HCT116 (cell line): ENCODE results near the gene PEF1. TPM values are rescaled to one million over a fixed set of nuclear protein-coding genes. Genes with fewer than 3 reads are reported as not detected.

Source experiments
- ATAC-seq: fragments of 200-7000 bp; cut with Tn5 transposase; 2 replicates; pipeline ENCODE4 v1.9.1; 2020; ENCODE audit warnings: mild to moderate bottlenecking, moderate library complexity
- BruUV-seq: library from RNA; stranded (reverse); fragments of 400-500 nt; replicated peaks from 2 replicates; lab custom pipeline; 2021; lab: Mats Ljungman, UMichigan
- CTCF ChIA-PET: fragments of 300-600 bp; sonication (Branson Sonifier 250); formaldehyde crosslinking; loops from one replicate; lab custom pipeline; 2021; ENCODE audit warnings: antibody characterized with exemption; lab: Charles Lee
- POLR2A ChIA-PET: fragments of 300-600, 350-600 bp; sonication (Branson Sonifier 250); formaldehyde crosslinking; loops from one replicate; lab custom pipeline; 2021; ENCODE audit warnings: antibody characterized with exemption; lab: Charles Lee
- RAD21 ChIA-PET, 2 experiments: fragments of 300-600 bp; sonication (Branson Sonifier 250); formaldehyde crosslinking; loops; one replicate each; lab custom pipeline; 2023; ENCODE audit warnings: low total read pairs in 2 of 2; ENCODE audit not compliant: uncharacterized antibody in 2 of 2, unreplicated experiment in 2 of 2, low non-redundant PET in 1 of 2; lab: Charles Lee
- DNase-seq: peaks from one replicate; pipeline ENCODE4 v3.0.0-alpha.2; 2010; ENCODE audit warnings: low read depth, low spot score
- H2AFZ ChIP-seq: fragments of 200-600 bp; shearing (Covaris generic), sonication (generic); 2 replicates; pipeline ENCODE4 v1.6.1; 2017; ENCODE audit warnings: low read depth, mixed run types, mixed read lengths, antibody characterized with exemption, low read length; ENCODE audit not compliant: poor library complexity, severe bottlenecking
- H3K27ac ChIP-seq: 2 replicates; pipeline ENCODE4 v1.5.1; 2012; ENCODE audit warnings: low read depth, low read length
- H3K27me3 ChIP-seq: fragments of 200-600 bp; sonication (generic); 2 replicates; pipeline ENCODE4 v1.6.1; 2016; ENCODE audit warnings: mixed run types, low read length, mixed read lengths; ENCODE audit not compliant: insufficient read depth
- H3K36me3 ChIP-seq, 2 experiments: fragments of 200-500 bp in 1 of 2; fragments of 200-600 bp in 1 of 2; sonication (Bioruptor generic) in 1 of 2; sonication (generic) in 1 of 2; 2 replicates each; pipeline versions ENCODE4 v1.5.1 to v1.6.1; 2014 to 2016; ENCODE audit warnings: low read length in 2 of 2, inconsistent platforms in 1 of 2, mixed read lengths in 1 of 2, mixed run types in 1 of 2; ENCODE audit not compliant: insufficient read depth in 2 of 2, control insufficient read depth in 1 of 2
- H3K4me1 ChIP-seq, 2 experiments: fragments of 200-600 bp in 1 of 2; sonication (generic) in 1 of 2; 2 replicates each; pipeline versions ENCODE4 v1.5.1 to v1.6.1; 2012 to 2017; ENCODE audit warnings: low read length in 2 of 2, inconsistent platforms in 1 of 2, mild to moderate bottlenecking in 1 of 2, mixed read lengths in 1 of 2, mixed run types in 1 of 2, moderate library complexity in 1 of 2; ENCODE audit not compliant: insufficient read depth in 2 of 2, control insufficient read depth in 1 of 2
- H3K4me2 ChIP-seq: fragments of 200-600 bp; sonication (generic); 2 replicates; pipeline ENCODE4 v1.6.1; 2017; ENCODE audit warnings: mixed run types, low read length, mixed read lengths
- H3K4me3 ChIP-seq, 2 experiments: fragments of 200-600 bp in 1 of 2; sonication (generic) in 1 of 2; replicated peaks in 1 of 2; 2 replicates each; pipeline ENCODE4 v1.5.1; 2011 to 2016; ENCODE audit warnings: low read length in 2 of 2, control low read depth in 1 of 2, low read depth in 1 of 2, mild to moderate bottlenecking in 1 of 2, mixed read lengths in 1 of 2, mixed run types in 1 of 2
- H3K79me2 ChIP-seq: fragments of 200-600 bp; sonication (generic); 2 replicates; pipeline ENCODE4 v1.6.1; 2017; ENCODE audit warnings: mild to moderate bottlenecking, mixed run types, low read length, moderate library complexity, mixed read lengths; ENCODE audit not compliant: insufficient read depth
- H3K9ac ChIP-seq: fragments of 200-600 bp; sonication (generic); 2 replicates; pipeline ENCODE4 v1.6.1; 2016; ENCODE audit warnings: low read length, mixed read lengths
- H3K9me2 ChIP-seq: fragments of 200-600 bp; sonication (generic), shearing (Covaris generic); 2 replicates; pipeline ENCODE4 v1.6.1; 2017; ENCODE audit warnings: mixed run types, mild to moderate bottlenecking, moderate library complexity; ENCODE audit not compliant: insufficient read depth
- H3K9me3 ChIP-seq, 2 experiments: fragments of 200-500 bp in 1 of 2; fragments of 200-600 bp in 1 of 2; sonication (Bioruptor generic) in 1 of 2; sonication (generic) in 1 of 2; 2 replicates each; pipeline ENCODE4 v1.6.1; 2014 to 2017; ENCODE audit warnings: low read length in 2 of 2, mixed read lengths in 2 of 2, inconsistent platforms in 1 of 2, low read depth in 1 of 2, mild to moderate bottlenecking in 1 of 2, mixed run types in 1 of 2, moderate library complexity in 1 of 2; ENCODE audit not compliant: control insufficient read depth in 1 of 2, insufficient read depth in 1 of 2
- H4K20me1 ChIP-seq: fragments of 200-600 bp; sonication (generic), shearing (Covaris generic); 2 replicates; pipeline ENCODE4 v1.6.1; 2017; ENCODE audit warnings: mixed run types, mild to moderate bottlenecking, moderate library complexity; ENCODE audit not compliant: insufficient read depth
- CBX3 ChIP-seq: IDR thresholded peaks from 2 replicates; pipeline ENCODE4 v1.6.1; 2012; ENCODE audit warnings: low read depth
- CEBPB ChIP-seq: IDR thresholded peaks from 2 replicates; pipeline ENCODE4 v1.6.1; 2012; ENCODE audit warnings: low read depth
- EGR1 ChIP-seq: IDR thresholded peaks from 2 replicates; pipeline ENCODE4 v1.6.1; 2012; ENCODE audit warnings: low read depth
- FOSL1 ChIP-seq: IDR thresholded peaks from 2 replicates; pipeline ENCODE4 v1.6.1; 2012; ENCODE audit warnings: low read depth
- MAX ChIP-seq: IDR thresholded peaks from 2 replicates; pipeline ENCODE4 v1.6.1; 2012
- POLR2AphosphoS5 ChIP-seq: IDR thresholded peaks from 2 replicates; pipeline ENCODE4 v1.6.1; 2011; ENCODE audit warnings: mild to moderate bottlenecking, low read depth, low read length, moderate library complexity
- RAD21 ChIP-seq: IDR thresholded peaks from 2 replicates; pipeline ENCODE4 v1.6.1; 2012; ENCODE audit warnings: low read depth, mild to moderate bottlenecking
- REST ChIP-seq: IDR thresholded peaks from 2 replicates; pipeline ENCODE4 v1.6.1; 2012; ENCODE audit warnings: low read depth
- SP1 ChIP-seq: IDR thresholded peaks from 2 replicates; pipeline ENCODE4 v1.6.1; 2012; ENCODE audit warnings: low read depth
- SRF ChIP-seq: IDR thresholded peaks from 2 replicates; pipeline ENCODE4 v1.6.1; 2012; ENCODE audit warnings: low read depth
- YY1 ChIP-seq: IDR thresholded peaks from 2 replicates; pipeline ENCODE4 v1.6.1; 2011; ENCODE audit warnings: low read length, low read depth, moderate library complexity, mild to moderate bottlenecking; ENCODE audit not compliant: insufficient replicate concordance; ENCODE audit errors: extremely low read depth
- ZBTB33 ChIP-seq: IDR thresholded peaks from 2 replicates; pipeline ENCODE4 v1.6.1; 2011; ENCODE audit warnings: mild to moderate bottlenecking, low read length, moderate library complexity; ENCODE audit not compliant: insufficient replicate concordance; ENCODE audit errors: extremely low read depth
- intact Hi-C: fragments of 100-400 bp; cut with micrococcal nuclease; formaldehyde crosslinking; loops from 2 replicates; pipeline ENCODE4 v1.10.0; 2022
- total RNA-seq: library from RNA; stranded (reverse); gene quantifications from one replicate; pipeline ENCODE4 v1.2.1, GENCODE V29; 2021; ENCODE audit not compliant: unreplicated experiment

The PEF1 gene
- total RNA-seq, 1 experiment from 2014 or later: 37.6 TPM

GRCh38 chr1:31639543-31639942, 5.1 kb downstream of the PEF1 start:
- no peak overlapping the region for H3K27ac ChIP-seq
- DNase-seq: no peak
- H3K4me2 ChIP-seq: no peak overlapping the region
- no peaks in the 10 kb centered on the region for H4K20me1 ChIP-seq
- ChIA-PET CTCF (interaction anchor here (1.3 kb wide), 2 partner anchors 106 to 149 kb away, joined by 3 to 4 read pairs; no protein-coding TSS in a partner anchor), POLR2A (no interaction called here), RAD21 (no interaction called here)
- H3K27me3 ChIP-seq: no peaks in the 10 kb centered on the region
- ATAC-seq: no peak
- no peak overlapping the region for H3K4me3 ChIP-seq
- no peaks in the 10 kb centered on the region for H3K9me3 ChIP-seq
- H2AFZ ChIP-seq: no peak overlapping the region
- H3K79me2 ChIP-seq: peaks cover 82% of the 10 kb centered on the region
- no peaks in the 10 kb centered on the region for H3K9me2 ChIP-seq
- intact Hi-C loops: no loop called here
- no TSS peak for BruUV-seq
- no peak overlapping the region for H3K9ac ChIP-seq
- H3K36me3 ChIP-seq: peaks cover 0 to 5% of the 10 kb centered on the region in 2 experiments; a peak in 1 of 4 replicates
- H3K4me1 ChIP-seq: peaks cover 5 to 17% of the 10 kb centered on the region in 2 experiments; a peak in 3 of 4 replicates
- TF ChIP-seq CBX3 (no peak), CEBPB (no peak), RAD21 (no peak), MAX (no peak), FOSL1 (no peak)
- TF ChIP-seq, all 23 proteins: peak for 0

GRCh38 chr1:31637915-31638673, 6.6 kb downstream of the PEF1 start:
- H3K27me3 ChIP-seq: no peaks in the 10 kb centered on the region
- intact Hi-C loops: no loop called here
- no peak overlapping the region for H3K4me2 ChIP-seq
- H3K4me1 ChIP-seq: peaks cover 2 to 9% of the 10 kb centered on the region in 2 experiments; a peak in 2 of 4 replicates
- ChIA-PET RAD21 (no interaction called here), POLR2A (no interaction called here), CTCF (no interaction called here)
- no peak overlapping the region for H3K27ac ChIP-seq
- DNase-seq (no peak), ATAC-seq (no peak)
- H3K4me3 ChIP-seq: no peak overlapping the region
- BruUV-seq: no TSS peak
- H3K9me3 ChIP-seq: no peaks in the 10 kb centered on the region
- no peak overlapping the region for H2AFZ ChIP-seq
- peaks cover 70% of the 10 kb centered on the region for H3K79me2 ChIP-seq
- H3K9ac ChIP-seq: no peak overlapping the region
- H4K20me1 ChIP-seq: no peaks in the 10 kb centered on the region
- no peaks in the 10 kb centered on the region for H3K9me2 ChIP-seq
- TF ChIP-seq RAD21 (no peak), SP1 (no peak), SRF (no peak), ZBTB33 (no peak), EGR1 (no peak), REST (no peak), CEBPB (no peak), POLR2AphosphoS5 (no peak), MAX (no peak), CBX3 (no peak), YY1 (no peak)
- peaks cover 0 to 8% of the 10 kb centered on the region in 2 experiments; a peak in 1 of 4 replicates for H3K36me3 ChIP-seq
